ENCODE measurements around the gene ADAMTS17.

DNA sequence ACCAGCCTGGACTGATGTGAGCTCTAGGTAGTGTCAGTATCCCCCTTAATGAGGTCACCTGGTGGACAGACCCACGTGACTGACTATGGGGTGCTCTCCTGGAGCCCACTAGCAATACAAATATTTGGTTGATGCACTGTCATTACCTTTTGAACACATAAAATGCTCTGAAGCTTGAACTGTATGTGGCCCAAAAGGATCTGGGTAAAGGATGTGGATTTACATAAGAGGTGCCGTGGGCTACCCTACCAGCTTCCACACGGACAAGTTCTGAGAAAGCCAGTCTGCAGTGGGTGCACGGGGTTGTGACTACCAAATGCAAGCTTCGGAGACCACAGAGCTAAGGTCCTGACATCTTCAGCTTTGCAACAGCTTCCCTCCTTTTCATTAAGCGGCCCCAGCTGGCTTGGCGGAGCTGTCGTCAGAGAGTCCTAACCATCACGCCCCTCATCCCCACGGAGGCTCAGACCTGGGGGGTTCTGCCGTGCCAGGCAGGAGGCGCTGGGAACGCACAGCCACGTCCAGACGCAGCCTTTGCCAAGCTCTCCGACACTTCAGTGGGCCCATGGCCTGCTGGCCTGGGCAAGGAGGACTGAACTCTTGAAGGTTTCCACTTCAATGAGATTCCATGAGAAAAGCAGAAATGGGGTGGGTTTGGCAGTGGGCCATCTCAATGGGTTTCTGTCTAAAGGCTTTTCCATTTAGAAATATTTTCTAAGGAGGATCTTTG, 228.3 kb downstream of the ADAMTS17 start:
- TF ChIP-seq, protein P1, sequence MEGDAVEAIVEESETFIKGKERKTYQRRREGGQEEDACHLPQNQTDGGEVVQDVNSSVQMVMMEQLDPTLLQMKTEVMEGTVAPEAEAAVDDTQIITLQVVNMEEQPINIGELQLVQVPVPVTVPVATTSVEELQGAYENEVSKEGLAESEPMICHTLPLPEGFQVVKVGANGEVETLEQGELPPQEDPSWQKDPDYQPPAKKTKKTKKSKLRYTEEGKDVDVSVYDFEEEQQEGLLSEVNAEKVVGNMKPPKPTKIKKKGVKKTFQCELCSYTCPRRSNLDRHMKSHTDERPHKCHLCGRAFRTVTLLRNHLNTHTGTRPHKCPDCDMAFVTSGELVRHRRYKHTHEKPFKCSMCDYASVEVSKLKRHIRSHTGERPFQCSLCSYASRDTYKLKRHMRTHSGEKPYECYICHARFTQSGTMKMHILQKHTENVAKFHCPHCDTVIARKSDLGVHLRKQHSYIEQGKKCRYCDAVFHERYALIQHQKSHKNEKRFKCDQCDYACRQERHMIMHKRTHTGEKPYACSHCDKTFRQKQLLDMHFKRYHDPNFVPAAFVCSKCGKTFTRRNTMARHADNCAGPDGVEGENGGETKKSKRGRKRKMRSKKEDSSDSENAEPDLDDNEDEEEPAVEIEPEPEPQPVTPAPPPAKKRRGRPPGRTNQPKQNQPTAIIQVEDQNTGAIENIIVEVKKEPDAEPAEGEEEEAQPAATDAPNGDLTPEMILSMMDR (IDR thresholded peaks at IDR 0.05) = no peak
- TF ChIP-seq, protein P2, sequence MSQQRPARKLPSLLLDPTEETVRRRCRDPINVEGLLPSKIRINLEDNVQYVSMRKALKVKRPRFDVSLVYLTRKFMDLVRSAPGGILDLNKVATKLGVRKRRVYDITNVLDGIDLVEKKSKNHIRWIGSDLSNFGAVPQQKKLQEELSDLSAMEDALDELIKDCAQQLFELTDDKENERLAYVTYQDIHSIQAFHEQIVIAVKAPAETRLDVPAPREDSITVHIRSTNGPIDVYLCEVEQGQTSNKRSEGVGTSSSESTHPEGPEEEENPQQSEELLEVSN (IDR thresholded peaks at IDR 0.05; ENCODE audit: borderline replicate concordance, low read depth) = no peak
- TF ChIP-seq, protein P3, sequence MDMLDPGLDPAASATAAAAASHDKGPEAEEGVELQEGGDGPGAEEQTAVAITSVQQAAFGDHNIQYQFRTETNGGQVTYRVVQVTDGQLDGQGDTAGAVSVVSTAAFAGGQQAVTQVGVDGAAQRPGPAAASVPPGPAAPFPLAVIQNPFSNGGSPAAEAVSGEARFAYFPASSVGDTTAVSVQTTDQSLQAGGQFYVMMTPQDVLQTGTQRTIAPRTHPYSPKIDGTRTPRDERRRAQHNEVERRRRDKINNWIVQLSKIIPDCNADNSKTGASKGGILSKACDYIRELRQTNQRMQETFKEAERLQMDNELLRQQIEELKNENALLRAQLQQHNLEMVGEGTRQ (IDR thresholded peaks at IDR 0.05) = no peak
- TF ChIP-seq RAD21 (conservative IDR thresholded peaks at IDR 0.05 in 1 of 2, IDR thresholded peaks at IDR 0.05 in 1 of 2) (no peak), CHD4 (IDR thresholded peaks at IDR 0.05; ENCODE audit: borderline replicate concordance) (no peak), PHF8 (IDR thresholded peaks at IDR 0.05; ENCODE audit: borderline replicate concordance, low read depth) (no peak)

Data from A549 (cell line).